DMS153 treated with DMSO at 0.1 percent for 48 hours (cell line): ENCODE data around the gene DPF3.

ENCODE experiments used
- DNase-seq: peaks from one replicate; lab custom pipeline; 2025; ENCODE audit not compliant: unreplicated experiment; lab: John Stamatoyannopoulos, UW

The DPF3 gene

DNA sequence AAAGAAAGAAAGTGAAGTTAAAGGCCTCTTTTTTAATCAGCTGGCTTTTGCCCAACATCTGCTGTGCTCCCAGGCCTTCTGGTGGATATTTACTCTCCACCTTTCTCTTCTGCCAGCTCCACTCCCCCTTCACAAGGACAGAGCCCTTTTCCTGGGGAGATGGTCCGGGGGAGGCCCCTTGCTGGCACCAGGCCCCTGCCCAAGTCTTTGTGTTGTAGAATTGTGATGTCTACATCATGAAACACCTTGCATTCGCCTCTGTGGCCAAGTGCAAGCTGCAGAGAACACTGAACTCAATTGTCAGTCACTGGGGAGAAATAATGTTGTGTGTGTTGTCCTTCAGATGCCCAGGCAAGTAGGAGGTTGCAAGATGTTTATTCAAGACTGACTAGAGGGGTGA is 150.3 kb downstream of the DPF3 start:
- no peak for DNase-seq

DNA sequence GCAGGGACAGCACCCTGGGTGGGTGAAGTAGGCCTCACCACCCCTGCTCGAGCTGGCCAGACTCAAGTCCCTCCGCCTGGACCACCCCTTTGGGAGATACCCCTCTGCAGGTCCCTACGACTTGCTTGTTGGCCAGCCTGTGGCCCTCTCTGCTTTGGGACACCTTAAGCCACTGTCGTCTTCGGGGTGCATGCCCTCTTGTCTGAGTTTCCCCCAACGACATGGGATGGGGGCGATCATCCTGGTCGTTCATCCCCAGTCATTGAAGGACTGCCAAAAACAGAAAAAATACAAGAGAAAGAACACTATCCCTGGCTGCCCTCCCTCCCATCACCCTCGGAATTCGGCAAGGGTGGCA is 151.1 kb downstream of the DPF3 start:
- no peak for DNase-seq

DNA sequence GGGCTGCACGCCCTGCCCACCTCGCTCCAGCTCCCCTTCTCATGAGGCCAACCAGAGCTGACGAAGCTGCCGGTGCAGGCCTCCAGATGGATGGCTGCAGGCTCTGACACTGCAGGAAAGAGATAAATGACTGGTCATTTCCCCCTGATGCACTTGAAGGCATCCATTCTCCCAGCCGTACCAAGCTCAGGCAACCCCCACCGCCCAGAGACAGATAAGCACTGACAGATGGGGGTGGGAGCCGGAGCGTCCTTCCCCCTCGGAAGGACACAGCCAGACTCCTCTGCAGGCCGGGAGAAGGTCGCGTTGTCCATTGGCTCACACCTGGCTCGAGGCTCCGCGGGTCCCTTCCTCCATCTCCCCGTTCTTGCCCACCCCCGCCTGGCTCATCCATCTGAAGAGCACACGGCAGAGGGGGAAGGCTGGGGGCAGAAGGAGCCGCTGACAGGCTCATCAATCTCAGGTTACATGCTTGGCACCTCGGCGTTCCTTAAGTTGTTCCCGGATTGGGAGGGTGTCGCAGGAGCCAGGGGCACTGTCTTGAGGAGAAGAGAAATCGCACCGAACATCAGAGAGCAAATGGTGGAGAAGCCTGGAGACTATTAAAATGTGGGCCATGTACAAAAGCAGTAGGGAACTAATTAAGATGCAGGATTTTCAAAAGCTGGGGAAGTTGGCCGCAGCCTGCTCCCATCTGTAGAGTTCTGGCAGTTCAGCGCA is 151.6 kb downstream of the DPF3 start:
- no peak for DNase-seq

DNA sequence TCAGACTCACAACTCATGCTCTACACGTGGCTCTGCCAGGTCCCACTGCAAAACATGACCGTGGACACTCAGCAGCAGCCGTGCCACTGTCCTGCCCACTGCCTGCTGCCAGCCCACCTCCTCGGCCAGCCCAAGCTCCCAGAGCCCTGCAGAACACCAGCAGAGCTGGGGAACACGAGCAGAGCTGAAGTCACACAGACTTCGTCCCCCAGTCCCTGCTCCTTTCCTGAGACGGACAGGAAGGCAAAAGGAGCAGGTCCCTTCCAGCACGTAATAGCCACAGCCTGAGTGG is 152.1 kb downstream of the DPF3 start:
- DNase-seq, result no peak

DNA sequence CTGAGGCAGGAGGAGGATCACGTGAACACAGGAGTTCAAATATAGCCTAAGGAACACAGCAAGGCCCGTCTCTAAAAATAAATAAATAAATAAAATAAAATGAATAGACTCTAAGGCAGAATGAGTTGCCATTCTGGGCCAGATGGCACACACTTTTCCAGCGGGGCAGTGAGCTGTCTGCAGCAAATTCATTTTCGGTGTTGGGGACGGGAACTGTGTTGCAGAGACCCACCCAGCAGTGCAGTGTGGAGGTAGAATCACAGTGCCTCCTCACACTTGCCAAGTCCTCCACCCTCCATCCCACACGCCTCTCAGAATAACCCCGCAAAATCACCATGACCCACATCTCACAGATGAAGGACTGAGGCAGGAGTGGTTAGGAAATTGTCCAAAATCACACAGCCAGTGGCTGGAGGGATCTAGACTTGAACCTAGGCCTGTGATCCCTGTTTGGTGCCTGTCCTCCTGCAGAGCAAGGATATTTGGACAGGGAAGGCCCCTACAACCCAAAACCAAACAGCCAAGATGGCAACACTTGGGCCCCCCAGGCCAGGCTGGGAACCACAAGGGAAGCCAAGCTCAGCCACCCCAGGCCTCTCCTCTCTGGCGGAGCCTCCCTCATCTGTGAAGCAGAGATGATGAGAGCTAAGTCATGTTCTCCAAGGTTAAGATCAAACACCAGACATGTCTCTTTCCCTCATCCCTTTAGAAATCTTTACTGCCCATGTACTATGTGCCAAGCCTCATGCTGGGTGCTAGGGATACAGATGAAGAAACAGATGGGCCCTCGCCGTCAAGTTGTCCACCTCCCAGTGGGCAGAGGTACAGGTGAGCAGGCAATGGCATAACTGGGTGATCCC is 152.7 kb downstream of the DPF3 start:
- DNase-seq, result no peak

DNA sequence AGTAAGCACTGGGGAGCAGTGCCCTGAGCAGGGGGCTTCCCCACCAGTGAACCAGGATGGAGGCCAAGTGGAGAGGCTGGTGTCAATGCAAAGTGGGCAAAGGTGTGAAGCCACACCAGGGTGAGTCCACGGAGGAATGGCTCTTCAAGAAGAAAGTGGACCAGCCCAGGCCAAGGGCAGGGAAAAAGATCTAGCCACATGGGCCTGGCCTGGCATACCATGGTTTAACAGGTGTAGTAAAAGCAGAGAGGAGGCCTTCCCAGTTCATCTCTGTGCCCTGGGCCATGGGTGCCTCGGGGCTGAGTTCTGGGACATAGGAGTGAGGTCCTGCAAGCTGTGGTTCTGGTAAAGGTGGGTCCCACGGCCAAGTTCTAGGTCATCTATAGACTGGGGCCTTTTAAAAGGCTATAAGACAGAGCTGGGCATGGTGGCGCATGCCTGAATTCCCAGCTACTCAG is 153.4 kb downstream of the DPF3 start:
- no peak for DNase-seq

DNA sequence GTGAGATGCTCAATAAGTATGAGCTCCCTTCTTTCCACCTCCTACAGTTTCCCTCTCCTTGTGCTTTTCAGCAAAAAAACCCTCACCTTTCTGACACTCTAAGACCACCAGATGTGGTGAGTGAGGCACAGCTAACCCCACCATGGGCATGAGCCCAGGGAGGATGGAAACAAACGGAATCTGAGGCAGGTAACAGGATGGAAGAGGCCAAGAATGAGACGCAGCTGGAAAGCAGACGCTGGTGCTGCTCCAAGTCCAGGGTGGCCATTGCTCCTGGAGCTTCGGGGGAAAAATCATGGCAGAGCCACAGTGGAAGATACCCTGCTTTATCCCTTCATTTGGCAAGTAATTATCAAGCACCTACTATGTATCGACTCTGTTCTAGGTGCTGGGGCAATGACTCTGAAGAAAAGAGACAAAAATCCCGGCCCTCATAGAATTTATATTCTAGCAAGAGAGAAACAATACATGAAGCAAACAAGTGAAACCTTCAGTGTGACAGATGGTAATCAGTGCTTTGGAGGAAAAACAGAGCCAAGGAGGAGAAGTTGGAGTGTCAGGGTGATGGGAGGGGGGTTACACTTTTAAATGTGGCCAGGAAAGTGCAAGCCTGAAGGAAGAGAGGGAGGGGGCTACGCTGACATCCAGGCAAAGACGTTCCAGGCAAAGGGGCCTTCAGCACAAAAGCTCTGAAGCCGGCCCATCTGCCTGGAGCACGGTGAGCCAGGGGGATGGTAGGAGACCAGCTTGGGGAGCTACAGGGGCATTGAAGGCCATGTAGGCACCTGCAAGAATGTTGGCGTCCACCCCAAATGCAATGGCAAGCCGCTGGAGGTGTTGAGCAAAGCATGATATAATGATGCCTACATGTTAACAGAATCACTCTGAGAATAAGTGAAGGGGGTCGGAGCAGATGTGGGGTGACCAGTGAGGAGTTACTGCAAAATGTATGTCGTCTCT is 154.2 kb downstream of the DPF3 start:
- no peak for DNase-seq

DNA sequence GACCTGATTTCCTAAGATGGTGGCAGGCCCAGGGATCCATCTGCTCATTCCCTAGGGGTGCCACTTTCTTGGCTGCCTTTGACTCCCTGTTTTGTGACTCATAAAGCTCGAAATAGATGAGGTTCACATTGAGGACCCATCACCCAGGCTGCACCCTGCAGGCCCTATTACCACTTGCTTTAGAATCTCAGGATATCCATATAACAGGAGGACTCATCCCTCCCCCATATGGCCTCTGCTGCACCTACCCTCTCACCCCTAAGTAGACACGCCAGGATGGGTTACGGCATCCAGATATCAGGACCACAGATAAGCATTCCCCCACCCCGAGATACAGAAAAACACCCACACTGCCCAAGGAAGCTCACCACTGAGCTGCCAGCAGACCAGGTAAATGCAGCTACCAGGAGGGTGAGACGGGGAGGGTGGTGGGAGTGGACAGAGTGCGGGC is 155.7 kb downstream of the DPF3 start:
- no peak for DNase-seq

DNA sequence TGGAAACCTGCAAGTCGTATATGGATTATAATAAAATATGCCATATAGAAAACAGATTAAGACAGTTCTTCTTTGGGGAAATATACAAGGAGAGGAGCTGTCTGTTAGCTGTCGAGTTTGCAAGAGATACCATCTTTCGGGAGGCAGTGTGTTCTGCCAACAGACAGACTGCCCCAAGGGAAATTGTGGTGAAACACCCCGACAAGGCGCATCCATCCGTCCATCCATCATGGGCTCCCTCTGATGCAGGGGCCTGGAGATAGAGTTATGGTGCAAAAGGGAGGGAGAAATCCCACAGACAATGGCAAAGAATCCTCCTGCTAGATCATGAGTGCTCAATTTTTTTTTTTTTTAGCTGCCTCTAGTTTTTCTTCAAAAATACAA is 156.3 kb downstream of the DPF3 start:
- no peak for DNase-seq

DNA sequence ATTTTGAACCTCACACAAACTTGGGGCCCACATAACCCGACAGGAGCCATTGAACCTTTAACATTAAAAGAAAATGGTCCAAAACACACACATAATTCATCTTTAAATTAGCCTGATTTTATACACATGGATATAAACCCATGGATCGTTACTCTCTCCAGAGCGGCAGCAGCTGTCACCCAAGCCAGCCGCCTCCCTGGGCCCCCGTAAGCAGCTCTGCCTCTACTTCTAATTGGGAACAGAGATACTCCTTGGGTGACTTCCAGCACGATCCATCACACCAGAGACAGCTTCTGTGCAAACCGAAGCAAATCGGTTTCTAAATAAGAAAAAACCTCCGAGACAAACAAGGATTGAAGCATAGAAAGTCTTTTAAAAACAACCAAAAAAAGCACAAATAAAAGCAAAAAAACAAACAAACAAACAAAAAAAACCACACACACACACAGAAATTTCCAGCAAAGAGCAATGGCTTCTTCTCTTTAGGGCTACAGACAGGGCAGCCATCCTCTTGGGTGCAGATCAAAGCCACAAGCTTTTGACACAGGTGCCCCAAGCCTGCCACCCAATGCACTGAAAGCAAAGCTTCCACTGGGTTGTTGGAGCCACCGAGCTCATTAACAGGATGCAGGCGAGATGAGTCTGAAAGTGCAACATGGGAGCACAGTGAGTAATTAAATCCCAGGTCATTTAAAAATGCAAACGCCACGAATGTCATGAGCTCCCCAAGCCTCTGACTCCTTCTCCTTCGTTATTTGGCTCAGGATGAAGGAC is 156.9 kb downstream of the DPF3 start:
- DNase-seq, result no peak

DNA sequence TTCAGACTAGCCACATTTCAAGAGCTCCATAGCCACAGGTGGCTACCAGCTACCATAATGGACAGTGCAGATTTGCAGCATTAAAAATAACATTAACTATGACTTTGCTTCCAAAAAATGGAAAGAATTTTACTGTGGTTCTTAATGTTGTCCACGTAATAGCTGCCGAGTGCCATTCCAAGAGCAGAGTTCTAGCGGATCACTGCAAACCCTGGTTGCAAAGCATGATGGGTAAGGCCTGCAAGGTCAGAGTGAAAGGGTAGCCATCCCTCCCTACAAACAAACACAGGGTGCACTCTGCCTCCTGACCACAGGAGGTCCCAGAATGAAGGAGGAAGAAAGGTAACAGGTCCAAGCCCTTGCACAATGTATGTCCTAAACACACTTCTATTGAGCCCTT is 157.6 kb downstream of the DPF3 start:
- DNase-seq, result no peak

DNA sequence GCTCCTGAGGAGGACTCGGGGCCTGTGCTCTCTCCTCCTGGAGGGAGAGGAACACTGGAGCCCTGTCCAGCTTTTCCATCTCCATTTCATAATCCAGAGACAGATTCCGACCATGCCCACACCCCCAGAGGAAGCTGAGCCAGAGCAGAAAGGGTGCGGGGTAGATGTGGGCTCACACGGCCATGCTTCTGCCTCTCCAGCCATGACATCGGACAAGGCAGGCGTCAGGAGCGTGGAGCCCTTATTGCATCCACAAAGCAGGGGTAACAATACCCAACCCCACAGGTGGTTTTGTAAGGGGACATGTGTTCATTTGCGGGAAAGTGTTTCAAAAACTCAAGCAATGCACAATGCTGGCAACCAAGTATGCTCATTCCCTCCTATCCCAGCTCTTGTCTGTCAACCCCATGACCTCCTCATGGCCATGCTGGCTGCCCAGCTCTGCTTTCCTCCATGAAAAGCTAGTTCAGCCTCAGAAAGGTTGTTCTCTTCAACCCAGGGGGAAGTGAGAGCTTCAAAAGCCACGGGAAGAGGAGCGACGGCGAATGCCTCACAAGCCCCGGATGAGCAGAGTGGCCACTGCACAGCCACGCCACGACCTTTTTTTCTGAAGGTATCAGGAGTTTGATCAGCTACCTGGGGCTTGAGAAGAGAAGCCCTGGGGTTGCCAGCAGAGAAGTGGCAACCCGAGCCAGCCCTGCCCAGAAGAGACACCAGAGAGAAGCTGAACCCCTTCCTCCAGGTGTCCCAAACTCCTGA is 161.7 kb downstream of the DPF3 start:
- no peak for DNase-seq

DNA sequence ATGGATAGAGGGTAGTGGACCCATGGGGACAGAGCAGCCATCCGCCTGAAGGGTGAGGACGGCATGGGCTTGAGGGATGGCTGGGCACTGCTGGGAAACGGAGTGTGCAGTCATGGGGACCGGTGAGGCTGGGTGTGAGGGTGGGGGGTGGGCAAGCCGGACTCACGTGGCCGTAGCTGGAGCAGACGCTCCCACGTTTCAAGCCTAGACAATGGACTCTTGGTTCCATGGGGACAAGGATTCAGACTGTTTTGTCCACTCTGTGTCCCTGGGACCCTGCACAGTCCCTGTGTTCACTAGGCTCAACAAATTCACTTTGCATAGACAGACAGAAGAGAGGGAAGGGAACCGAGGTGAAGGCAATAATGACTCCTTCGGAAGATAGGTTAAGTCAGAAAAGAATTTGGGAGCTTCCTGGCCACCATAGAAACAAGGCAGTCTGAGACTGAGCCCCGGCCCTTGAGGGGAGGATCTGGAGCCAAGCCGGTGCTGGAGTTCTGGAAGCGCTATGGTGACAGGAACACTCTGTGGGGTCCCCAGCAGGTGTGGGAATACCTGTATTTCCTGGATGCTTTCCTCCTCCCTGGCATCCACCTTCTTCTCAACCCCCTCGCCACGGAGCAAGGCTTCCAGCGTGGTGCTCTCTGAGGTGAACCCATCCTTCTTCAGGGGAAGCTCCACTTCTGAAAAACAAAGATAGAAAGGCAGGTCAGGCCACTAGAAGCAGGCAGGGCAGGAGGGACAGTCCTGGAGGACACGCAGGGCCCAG is 162.5 kb downstream of the DPF3 start:
- no peak for DNase-seq

DNA sequence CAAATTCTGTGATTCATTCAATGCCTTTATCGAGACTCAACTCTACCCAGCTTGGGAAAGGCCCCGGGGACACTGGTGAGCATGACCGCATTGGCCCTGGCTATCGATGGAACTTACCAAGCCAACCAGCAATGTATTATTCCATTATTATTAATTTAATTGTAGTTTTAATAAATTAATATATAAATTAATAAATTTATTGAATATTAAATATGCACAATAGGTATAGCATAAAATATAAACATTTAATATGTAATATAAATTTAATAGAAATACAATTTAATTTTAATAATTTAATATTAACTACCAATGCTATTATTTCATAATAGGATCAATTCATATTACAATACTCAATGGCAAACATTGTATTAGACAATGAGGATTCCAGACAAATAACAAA is 163.4 kb downstream of the DPF3 start:
- DNase-seq, result no peak

DNA sequence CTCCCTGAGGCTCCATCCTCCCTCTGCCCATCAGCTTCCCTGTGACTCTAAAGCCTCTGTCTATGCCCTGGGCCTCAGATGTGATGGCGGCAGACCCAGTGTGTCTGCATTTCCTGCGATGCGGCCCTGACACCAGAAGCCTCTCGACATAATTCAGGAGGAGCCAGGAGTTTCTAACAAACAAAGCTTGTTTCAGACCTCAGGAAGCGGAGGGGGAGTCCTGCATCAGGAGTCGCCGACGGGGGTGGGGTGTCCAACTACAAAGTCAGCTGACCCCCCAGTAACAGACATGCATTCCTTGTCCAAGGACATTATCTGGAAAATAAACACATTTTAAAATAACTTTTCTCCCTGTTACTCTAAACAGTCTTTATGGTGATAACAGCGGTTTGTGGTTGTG is 167.5 kb downstream of the DPF3 start:
- no peak for DNase-seq

DNA sequence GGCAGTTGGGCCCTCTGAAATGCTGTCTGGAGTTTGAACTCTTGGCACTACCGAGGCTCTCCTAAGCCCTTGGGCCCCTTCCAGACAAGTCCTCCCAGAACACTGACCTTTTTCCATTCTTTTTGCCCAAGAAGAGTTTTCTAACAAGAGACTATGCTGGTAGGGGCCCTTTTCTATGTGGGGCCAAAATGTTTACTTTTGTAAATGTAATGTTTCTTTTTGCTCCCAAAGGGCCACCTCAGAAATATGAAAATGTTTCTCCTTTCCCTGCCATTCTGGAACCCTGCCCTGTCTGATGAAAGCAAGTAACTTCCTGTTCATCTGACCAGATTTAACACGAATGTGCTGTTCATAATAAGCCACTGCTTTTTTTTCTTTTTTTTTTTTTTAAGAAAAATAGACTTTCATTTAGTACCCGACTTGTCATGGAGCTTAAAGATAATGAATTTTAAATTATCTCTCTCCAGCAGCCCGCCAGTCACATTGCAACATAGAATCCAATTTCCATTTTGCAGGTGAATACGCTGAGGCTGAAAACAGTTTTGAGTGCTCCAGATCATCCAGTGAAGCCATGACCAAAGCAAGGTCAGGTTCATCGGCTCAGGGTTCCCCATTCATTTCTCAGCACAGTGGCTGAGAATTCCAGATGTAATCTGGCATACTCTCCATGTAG is 169.9 kb downstream of the DPF3 start:
- no peak for DNase-seq

DNA sequence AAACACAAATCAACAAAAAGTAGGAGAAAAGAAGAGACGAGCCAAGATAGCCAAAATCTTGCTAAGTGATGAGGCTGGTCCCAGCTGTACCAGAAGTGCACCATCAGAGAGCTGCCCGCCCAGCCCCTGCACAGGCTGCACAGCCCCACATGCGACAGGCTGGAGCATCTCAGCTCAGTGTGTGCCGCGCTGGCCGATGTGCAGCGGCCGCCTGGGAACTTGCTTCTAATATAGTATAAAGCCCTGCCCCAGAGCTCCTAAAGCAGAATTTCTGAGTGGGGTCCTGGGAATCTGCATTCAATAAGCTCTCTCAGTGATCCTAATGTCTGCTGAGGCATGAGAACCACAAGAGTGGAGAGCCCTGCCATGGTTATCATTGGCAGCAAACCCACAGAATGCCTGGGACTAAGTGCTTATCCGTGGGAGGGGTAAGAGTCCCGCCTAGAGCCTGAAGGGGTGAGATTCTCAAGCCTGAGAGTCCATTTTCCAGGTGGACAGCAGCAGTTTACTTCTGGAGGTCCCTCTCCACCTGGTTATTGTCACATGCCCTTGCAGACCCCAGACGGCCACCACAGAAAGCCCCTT is 171.6 kb downstream of the DPF3 start:
- DNase-seq, result no peak

DNA sequence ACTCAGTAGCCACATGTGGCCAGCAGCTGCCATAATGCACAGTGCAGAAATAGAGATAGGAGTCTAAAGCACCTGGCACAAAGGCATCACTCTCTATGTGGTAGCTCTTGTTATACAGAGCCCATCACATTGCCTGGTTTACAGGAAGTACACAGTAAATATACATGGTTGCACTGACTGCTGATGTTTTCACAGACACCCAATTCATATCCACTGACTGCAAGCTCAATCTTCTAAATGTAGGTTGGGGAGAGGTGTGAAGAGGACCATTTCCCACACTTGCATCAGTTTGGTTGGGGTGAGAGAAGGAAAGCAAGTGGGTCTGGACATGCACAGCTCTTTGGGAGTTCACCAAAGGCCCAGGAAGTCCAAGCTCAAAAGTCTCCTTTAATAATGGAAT is 172.8 kb downstream of the DPF3 start:
- DNase-seq, result no peak
